B cell (primary cell): ENCODE data around the gene HOXA3. TPM values are rescaled to one million over a fixed set of nuclear protein-coding genes. Genes with fewer than 3 reads are reported as not detected.

Experiments used
- ATAC-seq: fragments of 200-7000 bp; cut with Tn5 transposase; one replicate; pipeline ENCODE4 v1.10.0; 2021; ENCODE audit warnings: low read depth, mild to moderate bottlenecking, moderate number of reproducible peaks, moderate library complexity
- CTCF ChIA-PET: fragments of 350-600 bp; sonication (Branson Sonifier 250); formaldehyde crosslinking; loops from one replicate; lab custom pipeline; 2021; ENCODE audit warnings: antibody characterized with exemption, inconsistent platforms; lab: Charles Lee
- POLR2A ChIA-PET: fragments of 350-600 bp; sonication (Branson Sonifier 250); formaldehyde crosslinking; loops from one replicate; lab custom pipeline; 2021; ENCODE audit warnings: antibody characterized with exemption; lab: Charles Lee
- DNase-seq: peaks from one replicate; pipeline ENCODE4 v3.0.0; 2013
- H2AFZ ChIP-seq: 2 replicates; pipeline ENCODE4 v1.6.1; 2012; ENCODE audit warnings: mild to moderate bottlenecking, low read depth, low read length; ENCODE audit not compliant: insufficient read depth, poor library complexity, severe bottlenecking
- H3K27ac ChIP-seq, 2 donors: 1 replicate in 1 of 2; 2 replicates in 1 of 2; pipeline ENCODE4 v1.5.1; 2012 to 2013; ENCODE audit warnings: low read length in 2 of 2, mild to moderate bottlenecking in 2 of 2, moderate library complexity in 1 of 2
- H3K27me3 ChIP-seq, 4 experiments: fragments of 200-600 bp in 1 of 4; sonication (generic) in 1 of 4; replicated peaks in 1 of 4; 1 replicate in 2 of 4; 2 replicates in 2 of 4; pipeline versions ENCODE4 v1.6.1 to v1.7.0; 2013 to 2016; ENCODE audit warnings: low read length in 3 of 4, mild to moderate bottlenecking in 2 of 4, mixed read lengths in 1 of 4, moderate library complexity in 1 of 4; ENCODE audit not compliant: insufficient read depth in 4 of 4, control insufficient read depth in 3 of 4; ENCODE audit errors: control extremely low read depth in 1 of 4
- H3K36me3 ChIP-seq, 2 experiments: replicated peaks in 1 of 2; 1 replicate in 1 of 2; 2 replicates in 1 of 2; pipeline versions ENCODE4 v1.6.1 to v1.7.1; 2013; ENCODE audit warnings: low read length in 1 of 2; ENCODE audit not compliant: insufficient read depth in 2 of 2, control insufficient read depth in 1 of 2; ENCODE audit errors: control extremely low read depth in 1 of 2, extremely low read depth in 1 of 2
- H3K4me1 ChIP-seq, 2 donors: fragments of 200-600 bp in 1 of 2; sonication (generic) in 1 of 2; 1 replicate in 1 of 2; 2 replicates in 1 of 2; pipeline versions ENCODE4 v1.5.1 to v1.6.1; 2013 to 2017; ENCODE audit warnings: low read length in 2 of 2; ENCODE audit not compliant: control insufficient read depth in 2 of 2, insufficient read depth in 2 of 2
- H3K4me2 ChIP-seq: replicated peaks from 2 replicates; pipeline ENCODE3; 2012; ENCODE audit warnings: mild to moderate bottlenecking, low read depth, low read length; ENCODE audit not compliant: poor library complexity, severe bottlenecking
- H3K4me3 ChIP-seq, 5 experiments: fragments of 200-600 bp in 1 of 5; sonication (generic) in 1 of 5; 1 replicate in 3 of 5; 2 replicates in 2 of 5; pipeline versions ENCODE4 v1.5.1 to v1.7.0; 2011 to 2016; ENCODE audit warnings: low read length in 4 of 5, mild to moderate bottlenecking in 4 of 5, low read depth in 2 of 5, control low read depth in 1 of 5, moderate library complexity in 1 of 5; ENCODE audit not compliant: insufficient read depth in 1 of 5; ENCODE audit errors: control extremely low read depth in 1 of 5, extremely low read depth in 1 of 5
- H3K79me2 ChIP-seq: fragments of 200-600 bp; sonication (generic); one replicate; pipeline ENCODE4 v1.6.0; 2016; ENCODE audit warnings: low read length; ENCODE audit not compliant: control insufficient read depth, insufficient read depth
- H3K9ac ChIP-seq: fragments of 200-600 bp; sonication (generic); 2 replicates; pipeline ENCODE4 v1.6.1; 2017; ENCODE audit warnings: mild to moderate bottlenecking, low read length, moderate library complexity
- H3K9me3 ChIP-seq, 3 donors: one replicate each; pipeline versions ENCODE4 v1.6.1 to v1.7.1; 2013; ENCODE audit warnings: low read length in 2 of 3; ENCODE audit not compliant: control insufficient read depth in 2 of 3, insufficient read depth in 1 of 3; ENCODE audit errors: control extremely low read depth in 1 of 3
- H4K20me1 ChIP-seq: 2 replicates; pipeline ENCODE4 v1.6.0; 2012; ENCODE audit warnings: mild to moderate bottlenecking, low read length; ENCODE audit not compliant: insufficient read depth, control insufficient read depth, poor library complexity, severe bottlenecking
- H3K27ac Mint-ChIP-seq: one replicate; pipeline ENCODE4 v1.8.0; 2021; ENCODE audit warnings: mixed read lengths
- H3K27me3 Mint-ChIP-seq: one replicate; pipeline ENCODE4 v1.8.0; 2021; ENCODE audit warnings: mixed read lengths
- H3K4me1 Mint-ChIP-seq: one replicate; pipeline ENCODE4 v1.8.0; 2021; ENCODE audit warnings: mixed read lengths
- H3K4me3 Mint-ChIP-seq: one replicate; pipeline ENCODE4 v1.8.0; 2021; ENCODE audit warnings: mixed read lengths
- H3K9me3 Mint-ChIP-seq: one replicate; pipeline ENCODE4 v1.8.0; 2022; ENCODE audit warnings: mixed read lengths; ENCODE audit not compliant: insufficient read depth
- EZH2 ChIP-seq: IDR thresholded peaks from 2 replicates; pipeline ENCODE4 v1.6.1; 2012; ENCODE audit warnings: borderline replicate concordance, low read depth, mild to moderate bottlenecking, moderate library complexity, low read length; ENCODE audit not compliant: insufficient read depth, poor library complexity, severe bottlenecking
- WGBS: methylation state at CpG from one replicate; pipeline ENCODE4 v1.1.5; 2013; ENCODE audit warnings: missing lambda C conversion rate; ENCODE audit not compliant: insufficient coverage; 5-methylcytosine and 5-hydroxymethylcytosine counted together
- intact Hi-C: fragments of 100-400 bp; cut with micrococcal nuclease; formaldehyde crosslinking; loops from one replicate; pipeline ENCODE4 v1.10.0; 2022
- polyA plus RNA-seq: library from polyadenylated mRNA; depleted of rRNA; stranded (reverse); fragments of >200 nt; gene quantifications from 2 replicates; pipeline ENCODE4 v1.2.3, GENCODE V29; 2012
- total RNA-seq, 2 donors: library from RNA; stranded (reverse); fragments of 120-200 nt in 1 of 2; gene quantifications; 1 replicate in 1 of 2; 2 replicates in 1 of 2; pipeline versions ENCODE4 v1.2.3 to v1.2.4, GENCODE V29; 2013 to 2022
- TF ChIP-seq, protein P1 (sequence below): fragments of 200-600 bp; IDR thresholded peaks from one replicate; pipeline ENCODE4 v1.8.0; 2022; ENCODE audit warnings: antibody characterized with exemption, mild to moderate bottlenecking

The HOXA3 gene
- total and polyA plus RNA-seq, 2 donors (not counting 1 experiment from before 2014, with no cell fraction given): 0.07 TPM; not detected in 1

- intact Hi-C loops: loop anchor here (5.0 kb wide), 1 partner anchor 32 kb away; the partner anchor contains the start of gene HOXA11
- H3K9me3 Mint-ChIP-seq: no peaks in the 10 kb centered on the region
- Histone ChIP-seq H3K4me2 (peak overlapping the region; percentile 36), H3K79me2 (no peaks in the 10 kb centered on the region), H3K9me3 (peaks cover 0 to 91% (median 18%) of the 10 kb centered on the region in 3 donors), H2AFZ (no peak overlapping the region), H3K27ac (no peak overlapping the region), H3K27me3 (peaks cover 1 to 98% (median 85%) of the 10 kb centered on the region in 4 experiments), H4K20me1 (peaks cover 10% of the 10 kb centered on the region), H3K4me1 (peaks cover 68 to 76% of the 10 kb centered on the region in 2 donors), H3K9ac (no peak overlapping the region), H3K36me3 (no peaks in the 10 kb centered on the region), H3K4me3 (no peak overlapping the region)
- H3K27me3 Mint-ChIP-seq: peaks cover 82% of the 10 kb centered on the region
- ATAC-seq (no peak), DNase-seq (peak; percentile 44)
- H3K4me3 Mint-ChIP-seq: peak overlapping the region; percentile 16
- H3K27ac Mint-ChIP-seq: peak overlapping the region; percentile 86
- 7% methylated on average over 39 of the region's 48 CpGs for whole genome bisulfite sequencing
- H3K4me1 Mint-ChIP-seq: peaks cover 48% of the 10 kb centered on the region
- TF ChIP-seq, protein P1, sequence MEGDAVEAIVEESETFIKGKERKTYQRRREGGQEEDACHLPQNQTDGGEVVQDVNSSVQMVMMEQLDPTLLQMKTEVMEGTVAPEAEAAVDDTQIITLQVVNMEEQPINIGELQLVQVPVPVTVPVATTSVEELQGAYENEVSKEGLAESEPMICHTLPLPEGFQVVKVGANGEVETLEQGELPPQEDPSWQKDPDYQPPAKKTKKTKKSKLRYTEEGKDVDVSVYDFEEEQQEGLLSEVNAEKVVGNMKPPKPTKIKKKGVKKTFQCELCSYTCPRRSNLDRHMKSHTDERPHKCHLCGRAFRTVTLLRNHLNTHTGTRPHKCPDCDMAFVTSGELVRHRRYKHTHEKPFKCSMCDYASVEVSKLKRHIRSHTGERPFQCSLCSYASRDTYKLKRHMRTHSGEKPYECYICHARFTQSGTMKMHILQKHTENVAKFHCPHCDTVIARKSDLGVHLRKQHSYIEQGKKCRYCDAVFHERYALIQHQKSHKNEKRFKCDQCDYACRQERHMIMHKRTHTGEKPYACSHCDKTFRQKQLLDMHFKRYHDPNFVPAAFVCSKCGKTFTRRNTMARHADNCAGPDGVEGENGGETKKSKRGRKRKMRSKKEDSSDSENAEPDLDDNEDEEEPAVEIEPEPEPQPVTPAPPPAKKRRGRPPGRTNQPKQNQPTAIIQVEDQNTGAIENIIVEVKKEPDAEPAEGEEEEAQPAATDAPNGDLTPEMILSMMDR: no peak
- peak; percentile 87 for TF ChIP-seq EZH2
- ChIA-PET CTCF (no interaction called here), POLR2A (interaction anchor here (1.1 kb wide), 1 partner anchor 10 kb away, joined by 5 read pairs; the partner anchor contains the start of gene HOXA9)
Observed at GRCh38 chr7:27154901-27155815, 2.8 kb upstream of the HOXA3 start.
